K562 (cell line): Measurements from ENCODE around the gene ACAP3. TPM values are rescaled to one million over a fixed set of nuclear protein-coding genes. Genes with fewer than 3 reads are reported as not detected.

Experiments
- ATAC-seq: fragments of 200-7000 bp; cut with Tn5 transposase; 3 replicates; pipeline ENCODE4 v1.9.1; 2020; ENCODE audit warnings: moderate library complexity
- BruUV-seq: library from RNA; stranded (reverse); fragments of 400-500 nt; replicated peaks from 2 replicates; lab custom pipeline; 2021; lab: Mats Ljungman, UMichigan
- CTCF ChIA-PET: fragments of 300-600 bp; formaldehyde crosslinking; extraction: SDS; loops from one replicate; lab custom pipeline; 2021; ENCODE audit warnings: low intra/inter-chr PET ratio; lab: Yijun Ruan, JAX
- POLR2A ChIA-PET: fragments of 300-600, 350-650 bp; sonication (Branson Sonifier 250); formaldehyde crosslinking; extraction: SDS; loops from one replicate; lab custom pipeline; 2021; ENCODE audit warnings: antibody characterized with exemption, inconsistent platforms; lab: Yijun Ruan, JAX
- DNase-seq, 4 experiments: peaks; one replicate each; pipeline versions ENCODE4 v3.0.0 to v3.0.0-alpha.2; 2011 to 2018; ENCODE audit warnings: low spot score in 3 of 4, mixed read lengths in 3 of 4; ENCODE audit errors: extremely low read depth in 1 of 4
- FAIRE-seq: peaks from 2 replicates; lab custom pipeline; 2011; peaks lifted over from hg19 to GRCh38; lab: Jason Lieb, UNC
- H2AFZ ChIP-seq: 2 replicates; pipeline ENCODE4 v1.6.0; 2011; ENCODE audit warnings: low read depth, low read length, control low read depth, inconsistent platforms
- H3K27ac ChIP-seq: fragments of 200-600 bp; 3 replicates; pipeline ENCODE4 v1.8.0; 2011; ENCODE audit warnings: low read depth, mild to moderate bottlenecking, control low read depth, inconsistent platforms, low read length, moderate library complexity, mixed read lengths; ENCODE audit errors: extremely low read depth
- H3K27me3 ChIP-seq, 2 experiments: fragments of 300-600 bp in 1 of 2; 2 replicates in 1 of 2; 3 replicates in 1 of 2; pipeline versions ENCODE4 v1.6.0 to v1.8.0; 2011; ENCODE audit warnings: inconsistent platforms in 2 of 2, low read length in 2 of 2, mild to moderate bottlenecking in 1 of 2, mixed read lengths in 1 of 2, moderate library complexity in 1 of 2; ENCODE audit not compliant: control insufficient read depth in 2 of 2, insufficient read depth in 2 of 2
- H3K36me3 ChIP-seq: fragments of 300-600 bp; 3 replicates; pipeline ENCODE4 v1.8.0; 2011; ENCODE audit warnings: mild to moderate bottlenecking, low read length, inconsistent platforms; ENCODE audit not compliant: control insufficient read depth, insufficient read depth
- H3K4me1 ChIP-seq, 2 experiments: fragments of 200-600 bp in 1 of 2; replicated peaks in 1 of 2; 2 replicates in 1 of 2; 3 replicates in 1 of 2; pipeline versions ENCODE4 v1.5.1 to v1.8.0; 2011; ENCODE audit warnings: inconsistent platforms in 2 of 2, low read length in 2 of 2, mild to moderate bottlenecking in 1 of 2, mixed read lengths in 1 of 2, moderate library complexity in 1 of 2; ENCODE audit not compliant: control insufficient read depth in 2 of 2, insufficient read depth in 2 of 2
- H3K4me2 ChIP-seq: 2 replicates; pipeline ENCODE4 v1.6.1; 2011; ENCODE audit warnings: low read length, control low read depth, inconsistent platforms, mixed read lengths; ENCODE audit not compliant: insufficient read depth
- H3K4me3 ChIP-seq: fragments of 200-600 bp; sonication (generic), shearing (Covaris generic); 2 replicates; pipeline ENCODE4 v1.5.1; 2016; ENCODE audit warnings: control low read depth, inconsistent platforms
- H3K79me2 ChIP-seq: fragments of 200-600 bp; 3 replicates; pipeline ENCODE4 v1.8.0; 2011; ENCODE audit warnings: low read length, inconsistent platforms; ENCODE audit not compliant: control insufficient read depth, insufficient read depth
- H3K9ac ChIP-seq, 2 experiments: 2 replicates each; pipeline versions ENCODE4 v1.6.0 to v1.6.1; 2011; ENCODE audit warnings: low read depth in 2 of 2, low read length in 2 of 2, control low read depth in 1 of 2, inconsistent platforms in 1 of 2, mild to moderate bottlenecking in 1 of 2, mixed read lengths in 1 of 2; ENCODE audit not compliant: insufficient read depth in 1 of 2
- H3K9me1 ChIP-seq: one replicate; pipeline ENCODE4 v1.6.0; 2011; ENCODE audit warnings: inconsistent platforms, mild to moderate bottlenecking, low read length, moderate library complexity; ENCODE audit not compliant: control insufficient read depth, insufficient read depth
- H3K9me3 ChIP-seq: replicated peaks from 2 replicates; pipeline ENCODE4 v1.5.1; 2011; ENCODE audit warnings: low read depth, low read length, inconsistent platforms; ENCODE audit not compliant: control insufficient read depth, insufficient read depth
- H4K20me1 ChIP-seq: replicated peaks from 2 replicates; pipeline ENCODE4 v1.6.1; 2011; ENCODE audit warnings: low read length, inconsistent platforms, mixed read lengths; ENCODE audit not compliant: control insufficient read depth, insufficient read depth
- ETV1 ChIP-seq: fragments of 450-650 bp; conservative IDR thresholded peaks from 2 replicates; pipeline ENCODE4 v1.6.1; 2016; ENCODE audit warnings: missing genetic modification characterization, control low read depth, low read depth, missing compliant biosample characterization
- TEAD1 ChIP-seq, 2 experiments: fragments of 450-650 bp in 1 of 2; sonication (generic) in 1 of 2; formaldehyde crosslinking; IDR thresholded peaks; 2 replicates each; pipeline versions ENCODE4 v1.4.0 to v1.8.0; 2020 to 2022; ENCODE audit warnings: mild to moderate bottlenecking in 2 of 2, missing genetic modification reagents in 1 of 2
- WGBS: fragments of 100-300 bp; shearing (Covaris generic); methylation state at CpG from one replicate; pipeline ENCODE4 v1.1.6; 2016; ENCODE audit warnings: low coverage, mixed read lengths; ENCODE audit not compliant: insufficient coverage; ENCODE audit errors: missing lambda C conversion rate; 5-methylcytosine and 5-hydroxymethylcytosine counted together
- in situ Hi-C: fragments of 300-500 bp; cut with MboI; formaldehyde crosslinking; loops from 4 replicates; pipeline ENCODE4 v1.15.0; 2018; ENCODE audit warnings: inconsistent platforms, mixed read lengths
- intact Hi-C: fragments of 100-400 bp; cut with micrococcal nuclease; formaldehyde crosslinking; loops from 2 replicates; pipeline ENCODE4 v1.14.2; 2022
- polyA plus RNA-seq, 8 experiments: library from polyadenylated mRNA; depleted of rRNA in 4 of 8; stranded (reverse) in 5 of 8; unstranded in 3 of 8; fragments of >200 nt; fragmentation: Nextera tagmentation in 2 of 8; fragmentation: Illumina TruSeq in 1 of 8; extraction: Ambion mirVana in 2 of 8; extraction: Trizol in 1 of 8; gene quantifications; 2 replicates each; pipeline versions ENCODE4 v1.2.1 to v1.2.3, GENCODE V29; 2011 to 2014; ENCODE audit warnings: inconsistent platforms in 1 of 8, missing spikeins in 1 of 8
- total RNA-seq, 7 experiments: library from RNA; depleted of rRNA in 6 of 7; stranded (reverse); fragments of >200 nt in 6 of 7; fragmentation: Illumina TruSeq in 2 of 7; extraction: Trizol in 2 of 7; gene quantifications; 2 replicates each; pipeline versions ENCODE4 v1.2.1 to v1.2.3, GENCODE V29; 2011 to 2021; ENCODE audit warnings: low replicate concordance in 1 of 7
- TF ChIP-seq, protein P1 (sequence below): fragments of 450-650 bp; IDR thresholded peaks from 2 replicates; pipeline ENCODE4 v1.6.1; 2016; ENCODE audit warnings: mild to moderate bottlenecking, moderate library complexity
- TF ChIP-seq, protein P2 (sequence below): sonication (generic); formaldehyde crosslinking; IDR thresholded peaks from 2 replicates; pipeline ENCODE4 v1.8.0; 2022; ENCODE audit warnings: mild to moderate bottlenecking, low read depth, missing genetic modification reagents

Gene ACAP3
- total and polyA plus RNA-seq, 9 of the 15 experiments (the other 6 are each of a cell fraction or from before 2014, with no cell fraction given): 0.01 to 49.0 (median 12.0) TPM

DNA sequence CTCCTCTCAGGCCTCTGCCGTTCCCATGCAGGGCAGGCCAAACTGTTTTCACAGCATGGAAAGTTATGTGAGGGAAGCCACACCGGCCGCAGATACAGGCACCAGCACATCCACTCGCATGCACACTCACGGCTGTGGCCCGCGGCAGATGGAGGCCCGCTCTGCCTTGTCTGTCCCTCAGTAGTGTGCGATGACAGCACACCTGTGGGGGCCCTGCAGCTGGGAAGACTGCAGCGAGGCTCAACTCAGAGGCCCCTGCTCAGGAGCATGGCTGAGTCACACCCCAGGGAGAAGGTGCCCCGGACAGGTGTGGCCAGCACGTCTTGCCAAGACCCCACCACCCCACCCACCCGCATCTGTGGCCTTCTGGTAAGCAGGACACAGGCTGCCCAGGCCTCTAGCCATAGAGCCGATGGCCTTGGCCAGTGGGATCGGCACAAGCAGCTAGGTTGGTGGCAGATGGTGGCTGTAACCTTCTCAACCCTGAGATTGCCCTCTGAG, 32.7 kb downstream of the ACAP3 start:
- Histone ChIP-seq H3K36me3 (peaks cover 25% of the 10 kb centered on the region), H3K4me1 (peaks cover 16 to 52% of the 10 kb centered on the region in 2 experiments; a peak in 4 of 5 replicates), H3K9ac (peak overlapping the region; percentile 69 to 97), H4K20me1 (peaks cover 20% of the 10 kb centered on the region), H3K27me3 (no peaks in the 10 kb centered on the region), H2AFZ (peak overlapping the region; percentile 86), H3K4me3 (no peak overlapping the region), H3K9me3 (no peaks in the 10 kb centered on the region), H3K79me2 (peaks cover 44% of the 10 kb centered on the region), H3K27ac (no peak overlapping the region), H3K4me2 (peak overlapping the region; percentile 81), H3K9me1 (peaks cover 7% of the 10 kb centered on the region)
- CTCF ChIA-PET: no interaction called here
- WGBS: 83% methylated on average over 12 of the region's 15 CpGs
- BruUV-seq: no TSS peak
- TF ChIP-seq, protein P1, sequence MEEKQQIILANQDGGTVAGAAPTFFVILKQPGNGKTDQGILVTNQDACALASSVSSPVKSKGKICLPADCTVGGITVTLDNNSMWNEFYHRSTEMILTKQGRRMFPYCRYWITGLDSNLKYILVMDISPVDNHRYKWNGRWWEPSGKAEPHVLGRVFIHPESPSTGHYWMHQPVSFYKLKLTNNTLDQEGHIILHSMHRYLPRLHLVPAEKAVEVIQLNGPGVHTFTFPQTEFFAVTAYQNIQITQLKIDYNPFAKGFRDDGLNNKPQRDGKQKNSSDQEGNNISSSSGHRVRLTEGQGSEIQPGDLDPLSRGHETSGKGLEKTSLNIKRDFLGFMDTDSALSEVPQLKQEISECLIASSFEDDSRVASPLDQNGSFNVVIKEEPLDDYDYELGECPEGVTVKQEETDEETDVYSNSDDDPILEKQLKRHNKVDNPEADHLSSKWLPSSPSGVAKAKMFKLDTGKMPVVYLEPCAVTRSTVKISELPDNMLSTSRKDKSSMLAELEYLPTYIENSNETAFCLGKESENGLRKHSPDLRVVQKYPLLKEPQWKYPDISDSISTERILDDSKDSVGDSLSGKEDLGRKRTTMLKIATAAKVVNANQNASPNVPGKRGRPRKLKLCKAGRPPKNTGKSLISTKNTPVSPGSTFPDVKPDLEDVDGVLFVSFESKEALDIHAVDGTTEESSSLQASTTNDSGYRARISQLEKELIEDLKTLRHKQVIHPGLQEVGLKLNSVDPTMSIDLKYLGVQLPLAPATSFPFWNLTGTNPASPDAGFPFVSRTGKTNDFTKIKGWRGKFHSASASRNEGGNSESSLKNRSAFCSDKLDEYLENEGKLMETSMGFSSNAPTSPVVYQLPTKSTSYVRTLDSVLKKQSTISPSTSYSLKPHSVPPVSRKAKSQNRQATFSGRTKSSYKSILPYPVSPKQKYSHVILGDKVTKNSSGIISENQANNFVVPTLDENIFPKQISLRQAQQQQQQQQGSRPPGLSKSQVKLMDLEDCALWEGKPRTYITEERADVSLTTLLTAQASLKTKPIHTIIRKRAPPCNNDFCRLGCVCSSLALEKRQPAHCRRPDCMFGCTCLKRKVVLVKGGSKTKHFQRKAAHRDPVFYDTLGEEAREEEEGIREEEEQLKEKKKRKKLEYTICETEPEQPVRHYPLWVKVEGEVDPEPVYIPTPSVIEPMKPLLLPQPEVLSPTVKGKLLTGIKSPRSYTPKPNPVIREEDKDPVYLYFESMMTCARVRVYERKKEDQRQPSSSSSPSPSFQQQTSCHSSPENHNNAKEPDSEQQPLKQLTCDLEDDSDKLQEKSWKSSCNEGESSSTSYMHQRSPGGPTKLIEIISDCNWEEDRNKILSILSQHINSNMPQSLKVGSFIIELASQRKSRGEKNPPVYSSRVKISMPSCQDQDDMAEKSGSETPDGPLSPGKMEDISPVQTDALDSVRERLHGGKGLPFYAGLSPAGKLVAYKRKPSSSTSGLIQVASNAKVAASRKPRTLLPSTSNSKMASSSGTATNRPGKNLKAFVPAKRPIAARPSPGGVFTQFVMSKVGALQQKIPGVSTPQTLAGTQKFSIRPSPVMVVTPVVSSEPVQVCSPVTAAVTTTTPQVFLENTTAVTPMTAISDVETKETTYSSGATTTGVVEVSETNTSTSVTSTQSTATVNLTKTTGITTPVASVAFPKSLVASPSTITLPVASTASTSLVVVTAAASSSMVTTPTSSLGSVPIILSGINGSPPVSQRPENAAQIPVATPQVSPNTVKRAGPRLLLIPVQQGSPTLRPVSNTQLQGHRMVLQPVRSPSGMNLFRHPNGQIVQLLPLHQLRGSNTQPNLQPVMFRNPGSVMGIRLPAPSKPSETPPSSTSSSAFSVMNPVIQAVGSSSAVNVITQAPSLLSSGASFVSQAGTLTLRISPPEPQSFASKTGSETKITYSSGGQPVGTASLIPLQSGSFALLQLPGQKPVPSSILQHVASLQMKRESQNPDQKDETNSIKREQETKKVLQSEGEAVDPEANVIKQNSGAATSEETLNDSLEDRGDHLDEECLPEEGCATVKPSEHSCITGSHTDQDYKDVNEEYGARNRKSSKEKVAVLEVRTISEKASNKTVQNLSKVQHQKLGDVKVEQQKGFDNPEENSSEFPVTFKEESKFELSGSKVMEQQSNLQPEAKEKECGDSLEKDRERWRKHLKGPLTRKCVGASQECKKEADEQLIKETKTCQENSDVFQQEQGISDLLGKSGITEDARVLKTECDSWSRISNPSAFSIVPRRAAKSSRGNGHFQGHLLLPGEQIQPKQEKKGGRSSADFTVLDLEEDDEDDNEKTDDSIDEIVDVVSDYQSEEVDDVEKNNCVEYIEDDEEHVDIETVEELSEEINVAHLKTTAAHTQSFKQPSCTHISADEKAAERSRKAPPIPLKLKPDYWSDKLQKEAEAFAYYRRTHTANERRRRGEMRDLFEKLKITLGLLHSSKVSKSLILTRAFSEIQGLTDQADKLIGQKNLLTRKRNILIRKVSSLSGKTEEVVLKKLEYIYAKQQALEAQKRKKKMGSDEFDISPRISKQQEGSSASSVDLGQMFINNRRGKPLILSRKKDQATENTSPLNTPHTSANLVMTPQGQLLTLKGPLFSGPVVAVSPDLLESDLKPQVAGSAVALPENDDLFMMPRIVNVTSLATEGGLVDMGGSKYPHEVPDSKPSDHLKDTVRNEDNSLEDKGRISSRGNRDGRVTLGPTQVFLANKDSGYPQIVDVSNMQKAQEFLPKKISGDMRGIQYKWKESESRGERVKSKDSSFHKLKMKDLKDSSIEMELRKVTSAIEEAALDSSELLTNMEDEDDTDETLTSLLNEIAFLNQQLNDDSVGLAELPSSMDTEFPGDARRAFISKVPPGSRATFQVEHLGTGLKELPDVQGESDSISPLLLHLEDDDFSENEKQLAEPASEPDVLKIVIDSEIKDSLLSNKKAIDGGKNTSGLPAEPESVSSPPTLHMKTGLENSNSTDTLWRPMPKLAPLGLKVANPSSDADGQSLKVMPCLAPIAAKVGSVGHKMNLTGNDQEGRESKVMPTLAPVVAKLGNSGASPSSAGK: no peak
- no peak for TF ChIP-seq TEAD1 (CRISPR knock-in tag; IDR thresholded peaks at IDR 0.05)
- no peak for TF ChIP-seq ETV1
- TF ChIP-seq, protein P2, sequence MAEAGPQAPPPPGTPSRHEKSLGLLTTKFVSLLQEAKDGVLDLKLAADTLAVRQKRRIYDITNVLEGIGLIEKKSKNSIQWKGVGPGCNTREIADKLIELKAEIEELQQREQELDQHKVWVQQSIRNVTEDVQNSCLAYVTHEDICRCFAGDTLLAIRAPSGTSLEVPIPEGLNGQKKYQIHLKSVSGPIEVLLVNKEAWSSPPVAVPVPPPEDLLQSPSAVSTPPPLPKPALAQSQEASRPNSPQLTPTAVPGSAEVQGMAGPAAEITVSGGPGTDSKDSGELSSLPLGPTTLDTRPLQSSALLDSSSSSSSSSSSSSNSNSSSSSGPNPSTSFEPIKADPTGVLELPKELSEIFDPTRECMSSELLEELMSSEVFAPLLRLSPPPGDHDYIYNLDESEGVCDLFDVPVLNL (CRISPR knock-in tag): peak; percentile 12; the same call in 1 of the 2 replicates
- FAIRE-seq: no peak
- POLR2A ChIA-PET: interaction anchor here (1.2 to 2.0 kb wide), 2 partner anchors 11 kb away, joined by 3 to 6 read pairs; no protein-coding TSS in a partner anchor
- ATAC-seq: no peak
- intact Hi-C loops: no loop called here
- in situ Hi-C loops: no loop called here
- DNase-seq: no peak
